NOMO-1 (cell line): ENCODE measurements around the gene IQCF2.
"Not testable (repeated sequence)": the region's sequence is repeated elsewhere in the genome, so short reads cannot be mapped to it uniquely, and the experiment has no call there.

Experiments
- DNase-seq, 2 experiments: peaks; one replicate each; lab custom pipeline; 2025; ENCODE audit not compliant: unreplicated experiment in 2 of 2; lab: John Stamatoyannopoulos, UW

Gene IQCF2

GRCh38 chr3:51875501-51875900, 14.1 kb downstream of the IQCF2 start, which contains the start of gene IQCF5:
TSS of gene IQCF5 (minus strand) at chr3:51875601. CDS start at chr3:51875531, 70 bp downstream.
- no peak for DNase-seq

- no peak for DNase-seq
These were observed 14.8 kb downstream of the IQCF2 start for GRCh38 chr3:51876186-51876585.

DNA sequence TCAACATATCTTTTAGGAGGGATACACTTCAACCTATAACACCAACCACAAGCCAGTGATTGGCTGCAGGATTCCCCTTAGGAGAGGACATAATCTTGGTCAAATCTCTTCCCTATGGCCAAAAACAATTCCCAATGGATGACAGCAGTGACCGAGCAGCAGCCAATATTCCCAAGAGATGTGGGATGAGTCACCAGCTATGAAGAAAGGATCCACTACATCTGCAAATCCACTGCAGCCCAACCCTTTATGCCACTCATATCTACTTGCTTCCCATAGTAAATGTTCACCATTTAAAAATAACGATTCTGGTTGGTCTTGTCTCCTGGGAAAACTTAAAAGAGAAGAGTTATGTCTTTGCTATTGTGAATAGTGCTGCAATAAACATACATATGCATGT, 18.5 kb downstream of the IQCF2 start:
- DNase-seq, result no peak

- no peak for DNase-seq
These were observed 25.0 kb downstream of the IQCF2 start for GRCh38 chr3:51886447-51886846.

DNA sequence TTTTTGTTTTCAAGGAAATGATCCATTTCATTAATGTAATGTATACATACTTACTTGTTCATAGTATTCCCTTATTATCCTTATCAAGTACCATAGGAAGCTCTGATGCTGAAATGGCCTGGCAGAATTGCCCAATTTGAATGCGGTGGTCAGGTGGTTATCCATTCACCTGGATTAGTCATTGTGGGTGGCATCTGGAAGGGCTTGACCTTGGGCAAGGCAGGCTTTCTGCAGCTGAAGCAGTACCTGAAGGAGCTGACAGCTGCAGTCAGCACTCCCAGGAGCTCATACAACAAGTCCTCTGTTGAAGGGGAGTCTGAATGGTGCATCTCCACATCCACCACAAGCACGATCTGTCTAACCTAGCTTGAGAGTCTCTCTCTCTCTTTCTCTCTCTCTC, 26.2 kb downstream of the IQCF2 start:
- DNase-seq, result no peak

DNA sequence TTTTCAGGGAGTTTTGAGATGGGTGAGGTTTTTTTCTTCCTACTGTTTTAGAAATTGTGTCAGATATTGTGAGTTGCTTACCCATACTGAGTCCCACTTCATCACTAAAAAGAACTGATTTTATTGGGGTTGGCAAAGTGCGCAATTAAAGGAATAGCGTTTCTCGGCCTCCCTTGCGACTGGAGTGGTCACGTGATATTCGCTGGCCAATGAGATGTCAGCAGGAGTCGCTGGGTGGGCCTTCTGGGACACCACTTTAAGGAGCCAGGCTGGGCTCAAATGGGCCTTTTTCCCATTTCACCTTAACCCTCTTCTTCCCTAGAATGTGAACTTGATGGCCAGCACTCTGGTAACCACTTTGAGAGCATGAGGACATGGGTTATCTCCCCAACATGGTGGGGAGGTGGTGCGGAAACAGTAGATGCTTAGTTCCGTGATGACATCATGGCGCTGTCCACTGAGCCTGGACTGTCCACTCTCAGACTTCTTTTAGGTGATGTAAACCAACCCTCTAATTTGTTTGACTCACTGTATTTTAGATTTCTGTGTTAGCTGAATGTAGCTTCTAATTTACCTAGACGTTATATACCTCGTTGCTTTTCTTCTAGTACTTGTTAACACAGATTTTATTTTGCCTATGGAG, 27.2 kb downstream of the IQCF2 start:
- no peak for DNase-seq

GRCh38 chr3:51891242-51892039, 30.0 kb downstream of the IQCF2 start:
- DNase-seq, result no peak

DNA sequence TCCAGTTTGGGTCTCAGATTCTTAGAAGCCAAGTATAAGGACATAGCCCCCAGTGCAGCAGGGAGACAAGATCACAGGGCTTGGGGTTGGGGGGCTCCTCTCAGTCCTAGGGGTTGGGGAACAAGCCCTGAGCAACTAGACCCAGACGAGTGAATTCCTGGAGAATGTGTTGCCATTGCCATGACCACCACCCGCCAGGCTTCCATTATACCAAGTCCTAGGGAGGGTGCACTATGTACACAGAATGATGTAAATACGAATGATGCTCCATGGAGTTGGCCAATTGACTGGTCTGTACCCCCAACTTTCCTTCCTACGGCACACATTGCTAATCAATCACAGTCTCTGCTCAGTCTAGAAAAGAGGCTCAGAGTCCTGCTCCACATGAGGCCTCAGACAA, 33.0 kb downstream of the IQCF2 start:
- DNase-seq, result no peak

- DNase-seq, result no peak
These were observed 33.5 kb downstream of the IQCF2 start for GRCh38 chr3:51894939-51895338.

- no peak for DNase-seq
These were observed 35.3 kb downstream of the IQCF2 start for GRCh38 chr3:51896607-51897305.

- no peak for DNase-seq
These were observed 36.0 kb downstream of the IQCF2 start for GRCh38 chr3:51897391-51897790.

DNA sequence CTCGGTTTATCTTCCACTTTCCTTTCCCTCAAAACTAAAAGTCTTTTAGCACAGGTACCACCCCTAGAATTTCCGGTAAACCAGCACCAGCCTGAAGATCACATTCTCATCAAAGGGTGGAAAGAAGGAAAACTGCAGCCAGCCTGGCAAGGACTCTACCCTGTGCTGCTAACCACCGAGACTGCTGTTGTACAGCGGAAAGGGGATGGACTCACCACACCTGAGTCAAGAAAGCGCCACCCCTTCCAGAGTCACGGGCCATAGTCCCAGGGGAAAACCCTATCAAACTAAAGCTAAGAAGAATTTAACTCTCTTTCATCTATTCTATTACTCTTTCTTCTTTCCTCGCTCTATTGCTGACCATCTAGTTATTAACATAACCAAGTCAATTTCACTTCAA, 38.6 kb downstream of the IQCF2 start:
- DNase-seq, result not testable (repeated sequence)

- DNase-seq, result not testable (repeated sequence)
These were observed 40.9 kb downstream of the IQCF2 start for GRCh38 chr3:51902361-51902760.

- DNase-seq, result no peak
These were observed 42.8 kb downstream of the IQCF2 start for GRCh38 chr3:51904034-51904823.

GRCh38 chr3:51908026-51908425, 46.6 kb downstream of the IQCF2 start:
- no peak for DNase-seq
